GM21576 (cell line): ENCODE data around the gene FNDC3B.
A peak's percentile ranks its signal among the peaks of the same experiment; 100 is the strongest.

Experiments used
- ATAC-seq: cut with Tn5 transposase; IDR thresholded peaks from one replicate; pipeline ENCODE4 v1.9.1; 2021; ENCODE audit warnings: mild to moderate bottlenecking, moderate library complexity; ENCODE audit not compliant: unreplicated experiment

The FNDC3B gene

GRCh38 chr3:172276103-172276502 lies 236.7 kb downstream of the FNDC3B start:
- ATAC-seq: no peak

- no peak for ATAC-seq
Observed at GRCh38 chr3:172277151-172277652, 237.8 kb downstream of the FNDC3B start.

- ATAC-seq: no peak
Observed at GRCh38 chr3:172279191-172279640, 239.8 kb downstream of the FNDC3B start.

- ATAC-seq: no peak
Observed at GRCh38 chr3:172279974-172280373, 240.6 kb downstream of the FNDC3B start.

- no peak for ATAC-seq
Observed at GRCh38 chr3:172280406-172281051, 241.2 kb downstream of the FNDC3B start.

GRCh38 chr3:172281884-172282283 lies 242.5 kb downstream of the FNDC3B start:
- ATAC-seq: no peak

GRCh38 chr3:172282850-172283249 lies 243.5 kb downstream of the FNDC3B start:
- no peak for ATAC-seq

GRCh38 chr3:172283841-172284357 lies 244.5 kb downstream of the FNDC3B start:
- ATAC-seq: no peak

GRCh38 chr3:172285844-172286243 lies 246.5 kb downstream of the FNDC3B start:
- ATAC-seq: no peak

GRCh38 chr3:172286548-172287148 lies 247.3 kb downstream of the FNDC3B start:
- ATAC-seq: no peak

GRCh38 chr3:172287937-172288477 lies 248.6 kb downstream of the FNDC3B start:
- no peak for ATAC-seq

- no peak for ATAC-seq
Observed at GRCh38 chr3:172288651-172289050, 249.3 kb downstream of the FNDC3B start.

GRCh38 chr3:172289583-172289982 lies 250.2 kb downstream of the FNDC3B start:
- ATAC-seq: peak; percentile 69

- no peak for ATAC-seq
Observed at GRCh38 chr3:172290457-172290856, 251.1 kb downstream of the FNDC3B start.

- no peak for ATAC-seq
Observed at GRCh38 chr3:172291650-172292049, 252.3 kb downstream of the FNDC3B start.

- no peak for ATAC-seq
Observed at GRCh38 chr3:172292422-172292821, 253.0 kb downstream of the FNDC3B start.

- no peak for ATAC-seq
Observed at GRCh38 chr3:172293093-172293492, 253.7 kb downstream of the FNDC3B start.

GRCh38 chr3:172294223-172294806 lies 254.9 kb downstream of the FNDC3B start:
- no peak for ATAC-seq

GRCh38 chr3:172296248-172296974 lies 257.0 kb downstream of the FNDC3B start:
- ATAC-seq: no peak

GRCh38 chr3:172296975-172297332 lies 257.6 kb downstream of the FNDC3B start:
- no peak for ATAC-seq

- ATAC-seq: no peak
Observed at GRCh38 chr3:172298247-172298646, 258.9 kb downstream of the FNDC3B start.
